Sigmoid colon (tissue), 4 donors: ENCODE results near the gene ARHGAP15.

Experiments used
- EP300 ChIP-seq, 4 donors: sonication (generic); formaldehyde crosslinking; IDR thresholded peaks; one replicate each; pipeline ENCODE4 v1.6.1; 2017; ENCODE audit warnings: antibody characterized with exemption in 4 of 4
- POLR2AphosphoS5 ChIP-seq, 4 donors: sonication (generic); formaldehyde crosslinking; IDR thresholded peaks; one replicate each; pipeline ENCODE4 v1.6.1; 2017; ENCODE audit warnings: antibody characterized with exemption in 4 of 4
- TF ChIP-seq, protein P1 (sequence below), 4 experiments: fragments of 450-650 bp in 3 of 4; fragments of 200-600 bp in 1 of 4; IDR thresholded peaks; one replicate each; pipeline ENCODE4 v1.5.1; 2016 to 2019; ENCODE audit warnings: antibody characterized with exemption in 4 of 4, mild to moderate bottlenecking in 3 of 4, moderate library complexity in 2 of 4

DNA sequence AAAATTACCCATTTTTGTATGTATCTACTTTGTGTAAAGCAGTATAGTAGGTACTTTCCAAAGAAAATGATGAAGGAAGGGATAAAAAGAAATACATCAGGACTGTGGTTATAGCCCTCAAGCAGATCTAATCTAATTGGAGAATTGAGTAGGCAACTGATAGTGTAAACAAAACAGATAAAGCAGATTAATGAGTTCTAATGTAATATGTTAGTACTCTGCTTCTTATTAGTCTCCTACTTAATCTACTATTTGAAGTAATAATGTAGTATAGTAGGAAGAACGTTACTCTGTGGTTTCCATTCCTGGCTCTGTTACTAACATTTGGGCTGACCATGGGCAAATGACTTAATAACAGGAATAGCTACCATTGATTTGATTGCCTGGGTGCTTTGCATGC is 250.7 kb downstream of the ARHGAP15 start:
- TF ChIP-seq, protein P1, sequence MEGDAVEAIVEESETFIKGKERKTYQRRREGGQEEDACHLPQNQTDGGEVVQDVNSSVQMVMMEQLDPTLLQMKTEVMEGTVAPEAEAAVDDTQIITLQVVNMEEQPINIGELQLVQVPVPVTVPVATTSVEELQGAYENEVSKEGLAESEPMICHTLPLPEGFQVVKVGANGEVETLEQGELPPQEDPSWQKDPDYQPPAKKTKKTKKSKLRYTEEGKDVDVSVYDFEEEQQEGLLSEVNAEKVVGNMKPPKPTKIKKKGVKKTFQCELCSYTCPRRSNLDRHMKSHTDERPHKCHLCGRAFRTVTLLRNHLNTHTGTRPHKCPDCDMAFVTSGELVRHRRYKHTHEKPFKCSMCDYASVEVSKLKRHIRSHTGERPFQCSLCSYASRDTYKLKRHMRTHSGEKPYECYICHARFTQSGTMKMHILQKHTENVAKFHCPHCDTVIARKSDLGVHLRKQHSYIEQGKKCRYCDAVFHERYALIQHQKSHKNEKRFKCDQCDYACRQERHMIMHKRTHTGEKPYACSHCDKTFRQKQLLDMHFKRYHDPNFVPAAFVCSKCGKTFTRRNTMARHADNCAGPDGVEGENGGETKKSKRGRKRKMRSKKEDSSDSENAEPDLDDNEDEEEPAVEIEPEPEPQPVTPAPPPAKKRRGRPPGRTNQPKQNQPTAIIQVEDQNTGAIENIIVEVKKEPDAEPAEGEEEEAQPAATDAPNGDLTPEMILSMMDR (IDR thresholded peaks at IDR 0.05): no peak
- TF ChIP-seq POLR2AphosphoS5 (IDR thresholded peaks at IDR 0.05) (no peak), EP300 (IDR thresholded peaks at IDR 0.05) (no peak)
